Cerebellar cortex (tissue), 1 donor: Measurements from ENCODE around the gene MEX3A.
"Not testable (repeated sequence)": the region's sequence is repeated elsewhere in the genome, so short reads cannot be mapped to it uniquely, and the experiment has no call there.

Experiments
- DNase-seq: peaks from one replicate; pipeline ENCODE4 v3.0.0-alpha.2; 2015; ENCODE audit warnings: low spot score

Gene MEX3A

GRCh38 chr1:156078728-156079127 is 3.5 kb downstream of the MEX3A start:
- no peak for DNase-seq

- no peak for DNase-seq
These were observed 4.9 kb downstream of the MEX3A start for GRCh38 chr1:156077430-156077760.

GRCh38 chr1:156076609-156077429 is 5.4 kb downstream of the MEX3A start:
- no peak for DNase-seq

GRCh38 chr1:156075775-156076204 is 6.5 kb downstream of the MEX3A start:
- no peak for DNase-seq

GRCh38 chr1:156075162-156075561 is 7.1 kb downstream of the MEX3A start:
- no peak for DNase-seq

GRCh38 chr1:156074661-156075060 is 7.6 kb downstream of the MEX3A start:
- no peak for DNase-seq

GRCh38 chr1:156073740-156074139 is 8.5 kb downstream of the MEX3A start:
- no peak for DNase-seq

- no peak for DNase-seq
These were observed 9.1 kb downstream of the MEX3A start for GRCh38 chr1:156073110-156073687.

- no peak for DNase-seq
These were observed 10.0 kb downstream of the MEX3A start for GRCh38 chr1:156072251-156072650.

- DNase-seq, result not testable (repeated sequence)
These were observed 10.9 kb downstream of the MEX3A start for GRCh38 chr1:156071332-156071816.

GRCh38 chr1:156070548-156070947 is 11.7 kb downstream of the MEX3A start:
- peak; percentile 23 for DNase-seq

- no peak for DNase-seq
These were observed 12.5 kb downstream of the MEX3A start for GRCh38 chr1:156069490-156070455.

GRCh38 chr1:156067262-156067661 is 15.0 kb downstream of the MEX3A start:
- DNase-seq, result no peak

- DNase-seq, result no peak
These were observed 16.4 kb downstream of the MEX3A start for GRCh38 chr1:156065871-156066270.

GRCh38 chr1:156065212-156065611 is 17.1 kb downstream of the MEX3A start:
- DNase-seq, result no peak

GRCh38 chr1:156064615-156065014 is 17.6 kb downstream of the MEX3A start:
- no peak for DNase-seq

- DNase-seq, result no peak
These were observed 18.3 kb downstream of the MEX3A start for GRCh38 chr1:156063997-156064285.

GRCh38 chr1:156062189-156062588 is 20.1 kb downstream of the MEX3A start:
- no peak for DNase-seq

- DNase-seq, result no peak
These were observed 21.2 kb downstream of the MEX3A start, which contains the start of gene RAB25 for GRCh38 chr1:156060937-156061636. RAB25 (plus strand) TSS chr1:156061160; CDS start chr1:156061401, 241 bp downstream.

GRCh38 chr1:156056326-156056849 is 25.9 kb downstream of the MEX3A start:
- DNase-seq, result no peak

- DNase-seq, result no peak
These were observed 26.8 kb downstream of the MEX3A start for GRCh38 chr1:156055281-156056048.
